Astrocyte (in vitro differentiated cells and primary cell): Measurements from ENCODE around the gene ZKSCAN1. TPM values are rescaled to one million over a fixed set of nuclear protein-coding genes. Genes with fewer than 3 reads are reported as not detected.
"Not testable (repeated sequence)": the region's sequence is repeated elsewhere in the genome, so short reads cannot be mapped to it uniquely, and the experiment has no call there.

Source experiments
- DNase-seq: peaks from one replicate; pipeline ENCODE4 v3.0.0-alpha.2; 2010; ENCODE audit warnings: low read depth
- FAIRE-seq: peaks from 2 replicates; lab custom pipeline; 2011; peaks lifted over from hg19 to GRCh38; lab: Jason Lieb, UNC
- H2AFZ ChIP-seq: 2 replicates; pipeline ENCODE4 v1.6.0; 2012; ENCODE audit warnings: low read depth, low read length, inconsistent platforms
- H3K27ac ChIP-seq: 2 replicates; pipeline ENCODE4 v1.5.1; 2011; ENCODE audit warnings: low read depth, low read length, inconsistent platforms
- H3K27me3 ChIP-seq: 2 replicates; pipeline ENCODE4 v1.6.0; 2011; ENCODE audit warnings: low read length, inconsistent platforms; ENCODE audit not compliant: insufficient read depth
- H3K36me3 ChIP-seq: 2 replicates; pipeline ENCODE4 v1.5.1; 2011; ENCODE audit warnings: low read length, inconsistent platforms; ENCODE audit not compliant: insufficient read depth
- H3K4me1 ChIP-seq: 2 replicates; pipeline ENCODE4 v1.5.1; 2011; ENCODE audit warnings: low read length, inconsistent platforms; ENCODE audit not compliant: insufficient read depth
- H3K4me2 ChIP-seq: 2 replicates; pipeline ENCODE4 v1.6.0; 2012; ENCODE audit warnings: low read length, inconsistent platforms
- H3K4me3 ChIP-seq: 2 replicates; pipeline ENCODE4 v1.5.1; 2011; ENCODE audit warnings: low read depth, mild to moderate bottlenecking, low read length, inconsistent platforms; ENCODE audit not compliant: insufficient read depth
- H3K79me2 ChIP-seq: 2 replicates; pipeline ENCODE4 v1.6.0; 2012; ENCODE audit warnings: mild to moderate bottlenecking, low read length, inconsistent platforms; ENCODE audit not compliant: insufficient read depth
- H3K9ac ChIP-seq: 2 replicates; pipeline ENCODE4 v1.6.0; 2012; ENCODE audit warnings: mild to moderate bottlenecking, low read length, inconsistent platforms
- H3K9me3 ChIP-seq: 2 replicates; pipeline ENCODE4 v1.5.1; 2012; ENCODE audit warnings: low read depth, mild to moderate bottlenecking, low read length, inconsistent platforms; ENCODE audit not compliant: insufficient read depth
- H4K20me1 ChIP-seq: 2 replicates; pipeline ENCODE4 v1.6.0; 2012; ENCODE audit warnings: low read length, inconsistent platforms; ENCODE audit not compliant: insufficient read depth
- H3K27ac Mint-ChIP-seq: one replicate; pipeline ENCODE4 v1.8.0; 2021; ENCODE audit warnings: mild to moderate bottlenecking, mixed read lengths; ENCODE audit not compliant: unreplicated experiment
- H3K27me3 Mint-ChIP-seq: one replicate; pipeline ENCODE4 v1.8.0; 2021; ENCODE audit warnings: low read depth, mixed read lengths; ENCODE audit not compliant: unreplicated experiment
- H3K36me3 Mint-ChIP-seq: one replicate; pipeline ENCODE4 v1.8.0; 2021; ENCODE audit warnings: low read depth, mixed read lengths; ENCODE audit not compliant: unreplicated experiment
- H3K4me1 Mint-ChIP-seq: one replicate; pipeline ENCODE4 v1.8.0; 2021; ENCODE audit warnings: low read depth, mixed read lengths; ENCODE audit not compliant: unreplicated experiment
- H3K4me3 Mint-ChIP-seq: one replicate; pipeline ENCODE4 v1.8.0; 2021; ENCODE audit warnings: mild to moderate bottlenecking, moderate library complexity, mixed read lengths; ENCODE audit not compliant: unreplicated experiment
- H3K9me3 Mint-ChIP-seq: one replicate; pipeline ENCODE4 v1.8.0; 2021; ENCODE audit warnings: mild to moderate bottlenecking, mixed read lengths; ENCODE audit not compliant: unreplicated experiment
- EZH2 ChIP-seq: IDR thresholded peaks from 2 replicates; pipeline ENCODE4 v1.6.1; 2012; ENCODE audit warnings: mild to moderate bottlenecking, low read length, inconsistent platforms; ENCODE audit not compliant: insufficient read depth
- total RNA-seq: library from RNA; stranded (reverse); gene quantifications from 2 replicates; pipeline ENCODE4 v1.2.1, GENCODE V29; 2021
- TF ChIP-seq, protein P1 (sequence below): IDR thresholded peaks from 2 replicates; pipeline ENCODE4 v1.5.1; 2011; ENCODE audit warnings: low read depth, mild to moderate bottlenecking, inconsistent platforms, low read length, moderate library complexity; ENCODE audit not compliant: insufficient read depth

The ZKSCAN1 gene
- total RNA-seq, 1 donor from 2014 or later, result 70.8 TPM

DNA sequence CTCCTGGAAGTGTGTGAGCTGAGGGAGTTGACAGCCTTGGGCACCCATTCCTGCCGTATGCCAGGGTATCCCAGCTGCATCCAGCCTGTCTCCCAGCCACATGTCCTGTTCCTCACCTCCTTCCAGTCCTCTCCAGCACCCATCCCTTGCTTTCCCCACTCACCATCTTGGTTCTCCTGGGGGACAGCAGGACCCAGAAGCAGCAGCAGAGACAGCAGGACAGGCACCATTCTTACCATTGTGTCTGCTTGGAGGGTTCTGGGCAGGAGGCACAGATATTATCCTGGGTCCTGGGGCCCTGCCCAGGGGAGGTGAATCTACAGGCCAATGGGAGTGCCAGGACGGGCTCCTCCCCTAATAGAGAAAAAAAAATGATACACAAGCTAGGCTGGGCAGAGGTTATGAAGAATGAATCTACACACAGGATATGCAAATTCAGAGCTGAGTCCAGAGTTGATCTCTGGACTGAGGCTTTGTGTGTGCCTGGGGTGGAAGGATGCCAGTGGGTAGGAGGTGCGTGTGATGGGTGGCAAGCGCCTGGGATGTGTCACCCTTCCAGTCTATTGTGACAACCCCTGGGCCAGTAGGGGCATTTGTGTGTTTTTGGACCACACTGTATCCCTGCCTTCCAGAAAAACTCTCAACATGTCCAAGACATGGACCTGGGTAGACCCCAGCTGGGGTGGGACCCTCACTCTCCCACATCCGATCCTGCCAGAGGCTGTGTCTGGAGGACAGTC is 39.4 kb upstream of the ZKSCAN1 start, which contains the start of gene AZGP1:
Gene AZGP1 (minus strand): TSS at position 250 of the 740 bp plus-strand sequence. CDS start 11 bp downstream, at position 239.
- H3K4me1 Mint-ChIP-seq, result no peaks in the 10 kb centered on the region
- H3K9ac ChIP-seq, result no peak within 1 kb of the TSS
- peaks cover 14% of the 10 kb centered on the region for H3K27me3 Mint-ChIP-seq
- no peak for FAIRE-seq
- no peaks in the 10 kb centered on the region for H3K9me3 ChIP-seq
- no peaks in the 10 kb centered on the region for H3K4me1 ChIP-seq
- no peak within 1 kb of the TSS for H3K4me2 ChIP-seq
- H3K36me3 Mint-ChIP-seq, result no peaks in the 10 kb centered on the region
- no peaks in the 10 kb centered on the region for H3K79me2 ChIP-seq
- H3K4me3 Mint-ChIP-seq, result no peak within 1 kb of the TSS
- no peak within 1 kb of the TSS for H3K4me3 ChIP-seq
- H3K9me3 Mint-ChIP-seq, result peaks cover 3% of the 10 kb centered on the region
- H3K27ac Mint-ChIP-seq, result no peak within 1 kb of the TSS
- H3K27ac ChIP-seq, result no peak within 1 kb of the TSS
- H3K27me3 ChIP-seq, result no peaks in the 10 kb centered on the region
- H4K20me1 ChIP-seq, result no peaks in the 10 kb centered on the region
- H2AFZ ChIP-seq, result no peak within 1 kb of the TSS
- no peak for DNase-seq
- TF ChIP-seq, protein P1, sequence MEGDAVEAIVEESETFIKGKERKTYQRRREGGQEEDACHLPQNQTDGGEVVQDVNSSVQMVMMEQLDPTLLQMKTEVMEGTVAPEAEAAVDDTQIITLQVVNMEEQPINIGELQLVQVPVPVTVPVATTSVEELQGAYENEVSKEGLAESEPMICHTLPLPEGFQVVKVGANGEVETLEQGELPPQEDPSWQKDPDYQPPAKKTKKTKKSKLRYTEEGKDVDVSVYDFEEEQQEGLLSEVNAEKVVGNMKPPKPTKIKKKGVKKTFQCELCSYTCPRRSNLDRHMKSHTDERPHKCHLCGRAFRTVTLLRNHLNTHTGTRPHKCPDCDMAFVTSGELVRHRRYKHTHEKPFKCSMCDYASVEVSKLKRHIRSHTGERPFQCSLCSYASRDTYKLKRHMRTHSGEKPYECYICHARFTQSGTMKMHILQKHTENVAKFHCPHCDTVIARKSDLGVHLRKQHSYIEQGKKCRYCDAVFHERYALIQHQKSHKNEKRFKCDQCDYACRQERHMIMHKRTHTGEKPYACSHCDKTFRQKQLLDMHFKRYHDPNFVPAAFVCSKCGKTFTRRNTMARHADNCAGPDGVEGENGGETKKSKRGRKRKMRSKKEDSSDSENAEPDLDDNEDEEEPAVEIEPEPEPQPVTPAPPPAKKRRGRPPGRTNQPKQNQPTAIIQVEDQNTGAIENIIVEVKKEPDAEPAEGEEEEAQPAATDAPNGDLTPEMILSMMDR, result no peak
- no peak for TF ChIP-seq EZH2
- H3K36me3 ChIP-seq, result no peaks in the 10 kb centered on the region

DNA sequence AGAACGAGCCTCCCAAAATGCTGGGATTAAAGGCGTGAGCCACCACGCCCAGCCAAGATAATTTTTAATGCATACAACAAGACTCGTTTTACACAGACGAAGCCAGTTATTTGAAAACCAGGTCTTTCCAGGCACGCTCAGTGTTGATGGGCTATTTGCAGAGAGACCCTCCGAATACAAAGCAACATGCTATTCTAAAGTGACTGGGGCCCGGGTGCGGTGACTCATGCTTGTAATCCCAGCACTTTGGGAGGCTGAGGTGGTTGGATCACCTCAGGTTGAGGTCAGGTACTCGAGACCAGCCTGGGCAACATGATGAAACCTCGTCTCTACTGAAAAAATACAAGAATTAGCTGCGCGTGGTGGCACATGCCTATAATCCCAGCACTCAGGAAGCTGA is 38.8 kb upstream of the ZKSCAN1 start:
- no peaks in the 10 kb centered on the region for H3K4me1 Mint-ChIP-seq
- no peak overlapping the region for H3K4me3 Mint-ChIP-seq
- H3K9ac ChIP-seq, result no peak overlapping the region
- no peak overlapping the region for H3K27ac Mint-ChIP-seq
- H3K4me2 ChIP-seq, result no peak overlapping the region
- H3K9me3 Mint-ChIP-seq, result peaks cover 3% of the 10 kb centered on the region
- no peaks in the 10 kb centered on the region for H3K27me3 ChIP-seq
- no peaks in the 10 kb centered on the region for H3K36me3 Mint-ChIP-seq
- TF ChIP-seq, protein P1, result no peak
- TF ChIP-seq EZH2, result no peak
- H3K27me3 Mint-ChIP-seq, result peaks cover 14% of the 10 kb centered on the region
- H3K36me3 ChIP-seq, result no peaks in the 10 kb centered on the region
- H4K20me1 ChIP-seq, result no peaks in the 10 kb centered on the region
- no peaks in the 10 kb centered on the region for H3K9me3 ChIP-seq
- H3K4me3 ChIP-seq, result no peak overlapping the region
- DNase-seq, result no peak
- no peak overlapping the region for H2AFZ ChIP-seq
- H3K27ac ChIP-seq, result no peak overlapping the region
- no peaks in the 10 kb centered on the region for H3K4me1 ChIP-seq
- H3K79me2 ChIP-seq, result no peaks in the 10 kb centered on the region
- FAIRE-seq, result no peak

DNA sequence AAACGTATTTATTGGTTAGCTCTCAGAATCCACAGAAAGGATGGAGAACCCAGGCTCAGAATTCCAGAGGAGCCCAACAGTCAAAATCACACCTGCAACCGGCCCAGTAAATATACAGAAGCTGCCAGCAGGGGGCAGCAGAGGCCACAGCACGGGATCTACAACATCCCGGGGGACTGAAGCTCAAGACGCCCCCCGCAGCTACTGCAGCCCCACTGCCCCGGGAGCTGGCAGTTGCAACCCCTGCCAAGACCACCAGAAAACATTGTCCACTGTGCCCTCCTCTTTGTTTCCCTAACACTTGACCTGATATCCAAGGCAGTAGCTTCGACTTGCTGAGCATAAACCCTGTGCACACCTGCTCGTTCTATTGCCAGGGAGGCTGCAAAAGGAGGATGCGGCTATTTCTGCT is 35.6 kb upstream of the ZKSCAN1 start:
- not testable (repeated sequence) for FAIRE-seq, H4K20me1 ChIP-seq, H3K4me3 Mint-ChIP-seq, H3K36me3 ChIP-seq, H3K4me1 Mint-ChIP-seq, H3K4me3 ChIP-seq, DNase-seq, H3K9me3 Mint-ChIP-seq, H3K9ac ChIP-seq, H3K27ac Mint-ChIP-seq, H3K27ac ChIP-seq, H3K36me3 Mint-ChIP-seq, H3K27me3 ChIP-seq, H3K4me1 ChIP-seq, H2AFZ ChIP-seq, H3K79me2 ChIP-seq, H3K9me3 ChIP-seq, H3K4me2 ChIP-seq
- TF ChIP-seq, protein P1, result peak; percentile 39
- H3K27me3 Mint-ChIP-seq, result peaks cover 33% of the 10 kb centered on the region

DNA sequence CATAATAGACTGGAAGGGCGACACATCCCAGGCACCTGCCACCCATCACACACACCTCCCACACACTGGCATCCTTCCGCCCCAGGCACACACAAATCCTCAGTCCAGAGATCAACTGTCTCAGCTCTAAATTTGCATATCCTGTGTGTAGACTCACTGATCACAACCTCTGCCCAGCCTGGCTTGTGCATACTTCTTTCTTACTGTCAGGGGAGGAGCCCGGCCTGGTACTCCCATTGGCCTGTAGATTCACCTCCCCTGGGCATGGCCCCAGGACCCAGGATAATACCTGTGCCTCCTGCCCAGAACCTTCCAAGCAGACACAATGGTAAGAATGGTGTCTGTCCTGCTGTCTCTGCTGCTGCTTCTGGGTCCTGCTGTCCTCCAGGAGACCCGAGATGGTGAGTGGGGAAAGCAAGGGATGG is 34.9 kb upstream of the ZKSCAN1 start:
- H3K4me3 Mint-ChIP-seq, H3K4me1 Mint-ChIP-seq, H3K27ac ChIP-seq, H3K9me3 ChIP-seq, FAIRE-seq, DNase-seq, H3K79me2 ChIP-seq, H3K4me3 ChIP-seq, H3K9ac ChIP-seq, H3K36me3 ChIP-seq, H3K4me1 ChIP-seq, H3K9me3 Mint-ChIP-seq, H3K4me2 ChIP-seq, H4K20me1 ChIP-seq, H3K36me3 Mint-ChIP-seq, H2AFZ ChIP-seq, H3K27me3 ChIP-seq, H3K27ac Mint-ChIP-seq: not testable (repeated sequence)
- H3K27me3 Mint-ChIP-seq, result peaks cover 35% of the 10 kb centered on the region
